ENCODE measurements around the gene PARD6G. TPM values are rescaled to one million over a fixed set of nuclear protein-coding genes. Genes with fewer than 3 reads are reported as not detected.
A peak's percentile ranks its signal among the peaks of the same experiment; 100 is the strongest.
"Not testable (repeated sequence)": the region's sequence is repeated elsewhere in the genome, so short reads cannot be mapped to it uniquely, and the experiment has no call there.

Gene PARD6G
- total RNA-seq, 4 donors from 2014 or later = 24.3 to 37.8 (median 33.1) TPM

DNA sequence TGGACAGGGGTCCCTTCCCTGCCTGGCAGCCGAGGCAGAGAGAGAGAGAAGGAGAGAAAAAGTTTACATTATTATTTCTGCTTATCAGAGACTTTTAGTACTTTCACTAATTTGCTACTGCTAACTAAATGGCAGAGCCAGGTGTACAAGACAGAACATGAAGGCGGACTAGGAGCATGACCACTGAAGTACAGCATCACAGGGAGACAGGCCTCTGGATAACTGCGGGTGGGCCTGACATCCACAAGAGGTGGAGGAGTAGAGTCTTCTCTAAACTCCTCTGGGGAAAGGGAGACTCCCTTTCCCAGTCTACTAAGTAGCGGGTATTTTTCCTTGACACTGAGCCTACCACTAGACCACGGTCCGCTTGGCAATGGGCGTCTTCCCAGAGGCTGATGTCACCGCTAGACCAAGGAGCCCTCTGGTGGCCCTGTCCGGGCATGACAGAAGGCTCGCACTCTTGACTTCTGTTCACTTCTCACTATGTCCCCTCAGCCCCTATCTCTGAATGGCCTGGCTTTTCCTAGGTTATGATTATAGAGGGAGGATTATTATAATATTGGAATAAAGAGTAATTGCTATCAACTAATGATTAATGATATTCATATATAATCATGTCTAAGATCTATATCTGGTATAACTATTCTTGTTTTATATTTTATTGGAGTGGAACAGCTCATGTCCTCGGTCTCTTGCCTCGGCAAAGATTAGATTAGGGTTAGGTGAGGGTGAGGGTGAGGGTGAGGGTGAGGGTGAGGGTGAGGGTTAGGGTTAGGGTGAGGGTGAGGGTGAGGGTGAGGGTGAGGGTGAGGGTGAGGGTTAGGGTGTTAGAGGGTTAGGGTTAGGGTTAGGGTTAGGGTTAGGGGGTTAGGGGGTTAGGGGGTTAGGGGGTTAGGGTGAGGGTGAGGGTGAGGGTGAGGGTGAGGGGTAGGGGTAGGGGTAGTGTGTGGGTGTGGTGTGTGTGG lies 10.5 kb upstream of the PARD6G start:
- H3K4me3 ChIP-seq; H3K36me3 ChIP-seq; DNase-seq; H3K27me3 ChIP-seq; H3K4me1 ChIP-seq; H3K9me3 ChIP-seq; H3K27ac ChIP-seq; intact Hi-C loops (cut with DNase I): not testable (repeated sequence)
- TF ChIP-seq, protein P1, sequence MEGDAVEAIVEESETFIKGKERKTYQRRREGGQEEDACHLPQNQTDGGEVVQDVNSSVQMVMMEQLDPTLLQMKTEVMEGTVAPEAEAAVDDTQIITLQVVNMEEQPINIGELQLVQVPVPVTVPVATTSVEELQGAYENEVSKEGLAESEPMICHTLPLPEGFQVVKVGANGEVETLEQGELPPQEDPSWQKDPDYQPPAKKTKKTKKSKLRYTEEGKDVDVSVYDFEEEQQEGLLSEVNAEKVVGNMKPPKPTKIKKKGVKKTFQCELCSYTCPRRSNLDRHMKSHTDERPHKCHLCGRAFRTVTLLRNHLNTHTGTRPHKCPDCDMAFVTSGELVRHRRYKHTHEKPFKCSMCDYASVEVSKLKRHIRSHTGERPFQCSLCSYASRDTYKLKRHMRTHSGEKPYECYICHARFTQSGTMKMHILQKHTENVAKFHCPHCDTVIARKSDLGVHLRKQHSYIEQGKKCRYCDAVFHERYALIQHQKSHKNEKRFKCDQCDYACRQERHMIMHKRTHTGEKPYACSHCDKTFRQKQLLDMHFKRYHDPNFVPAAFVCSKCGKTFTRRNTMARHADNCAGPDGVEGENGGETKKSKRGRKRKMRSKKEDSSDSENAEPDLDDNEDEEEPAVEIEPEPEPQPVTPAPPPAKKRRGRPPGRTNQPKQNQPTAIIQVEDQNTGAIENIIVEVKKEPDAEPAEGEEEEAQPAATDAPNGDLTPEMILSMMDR (IDR thresholded peaks at IDR 0.05) = peak; percentile 70 to 93 (median 92)
- WGBS, 2 donors = 38 to 42% methylated on average over 11 to 12 of the region's 12 CpGs

- 49 to 62% methylated on average over 4 to 6 of the region's 6 CpGs for WGBS, 2 donors
- Histone ChIP-seq H3K9me3 (no peaks in the 10 kb centered on the region), H3K4me1 (peaks cover 0 to 11% (median 0%) of the 10 kb centered on the region in 3 donors), H3K36me3 (no peaks in the 10 kb centered on the region), H3K27ac (no peak overlapping the region), H3K27me3 (no peaks in the 10 kb centered on the region), H3K4me3 (no peak overlapping the region)
- no peak for TF ChIP-seq POLR2A (IDR thresholded peaks at IDR 0.05)
- TF ChIP-seq, protein P1 (IDR thresholded peaks at IDR 0.05) = no peak
- intact Hi-C loops (cut with DNase I) = no loop called here
- DNase-seq = no peak
Measured at GRCh38 chr18:80254971-80255500, 7.7 kb upstream of the PARD6G start.

- WGBS, 2 donors = 31 to 46% methylated on average over 4 to 5 of the region's 8 CpGs
- DNase-seq = no peak
- Histone ChIP-seq H3K4me3 (no peak overlapping the region), H3K4me1 (peaks cover 0 to 20% (median 0%) of the 10 kb centered on the region in 3 donors), H3K9me3 (no peaks in the 10 kb centered on the region), H3K27me3 (no peaks in the 10 kb centered on the region), H3K27ac (no peak overlapping the region), H3K36me3 (no peaks in the 10 kb centered on the region)
- TF ChIP-seq, protein P1 (IDR thresholded peaks at IDR 0.05) = no peak
- intact Hi-C loops (cut with DNase I) = no loop called here
Measured at GRCh38 chr18:80253871-80254492, 6.7 kb upstream of the PARD6G start.

- Histone ChIP-seq H3K27ac (no peak overlapping the region), H3K4me3 (no peak overlapping the region), H3K36me3 (no peaks in the 10 kb centered on the region), H3K27me3 (no peaks in the 10 kb centered on the region), H3K9me3 (no peaks in the 10 kb centered on the region), H3K4me1 (peaks cover 0 to 27% (median 0%) of the 10 kb centered on the region in 3 donors)
- DNase-seq = no peak
- intact Hi-C loops (cut with DNase I) = no loop called here
- 82 to 91% methylated on average over 7 of the region's 8 CpGs for WGBS, 2 donors
- TF ChIP-seq, protein P1 (IDR thresholded peaks at IDR 0.05) = no peak
- no peak for TF ChIP-seq POLR2A (IDR thresholded peaks at IDR 0.05)
Measured at GRCh38 chr18:80253236-80253635, 5.9 kb upstream of the PARD6G start.

GRCh38 chr18:80252136-80252535 lies 4.8 kb upstream of the PARD6G start:
- intact Hi-C loops (cut with DNase I) = no loop called here
- Histone ChIP-seq H3K27ac (no peak overlapping the region), H3K9me3 (no peaks in the 10 kb centered on the region), H3K27me3 (peaks cover 0 to 1% (median 0%) of the 10 kb centered on the region in 4 donors), H3K4me3 (no peak overlapping the region), H3K36me3 (no peaks in the 10 kb centered on the region), H3K4me1 (peaks cover 0 to 32% (median 2%) of the 10 kb centered on the region in 3 donors)
- no peak for TF ChIP-seq POLR2A (IDR thresholded peaks at IDR 0.05)
- TF ChIP-seq, protein P1 (IDR thresholded peaks at IDR 0.05) = no peak
- no peak for DNase-seq
- 81 to 87% methylated on average over 6 of the region's 6 CpGs for WGBS, 2 donors
